Glomerular endothelial cell (primary cell): ENCODE measurements around the gene PLA2R1. TPM values are rescaled to one million over a fixed set of nuclear protein-coding genes. Genes with fewer than 3 reads are reported as not detected.

Source experiments
- DNase-seq: peaks from one replicate; pipeline ENCODE4 v3.0.0-alpha.2; 2011; ENCODE audit warnings: low read depth, low spot score; ENCODE audit errors: extremely low read depth
- total RNA-seq: library from RNA; depleted of rRNA; stranded (reverse); fragments of >200 nt; gene quantifications from 2 replicates; pipeline ENCODE4 v1.2.3, GENCODE V29; 2015

PLA2R1 gene
- total RNA-seq, 1 donor from 2014 or later, result 14.5 TPM

DNA sequence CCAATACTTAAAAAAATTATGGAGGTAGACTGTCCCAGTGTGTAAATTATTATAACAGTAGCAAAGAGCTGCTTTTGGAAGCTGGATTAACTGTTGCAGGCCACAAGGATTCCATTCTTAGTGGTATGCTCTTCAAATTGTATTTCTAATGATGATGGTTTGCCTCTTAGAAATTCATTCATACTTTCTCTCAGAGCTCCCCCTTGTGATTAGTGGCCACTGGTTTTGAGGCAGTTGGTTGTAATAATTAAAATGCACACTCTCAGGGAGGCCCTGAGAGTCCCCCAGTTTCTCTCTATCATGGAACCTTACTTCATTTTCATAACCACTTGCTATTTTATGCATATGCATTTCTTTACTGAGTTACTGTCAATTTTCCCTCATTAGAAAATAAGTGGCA, 122.5 kb downstream of the PLA2R1 start:
- no peak for DNase-seq

DNA sequence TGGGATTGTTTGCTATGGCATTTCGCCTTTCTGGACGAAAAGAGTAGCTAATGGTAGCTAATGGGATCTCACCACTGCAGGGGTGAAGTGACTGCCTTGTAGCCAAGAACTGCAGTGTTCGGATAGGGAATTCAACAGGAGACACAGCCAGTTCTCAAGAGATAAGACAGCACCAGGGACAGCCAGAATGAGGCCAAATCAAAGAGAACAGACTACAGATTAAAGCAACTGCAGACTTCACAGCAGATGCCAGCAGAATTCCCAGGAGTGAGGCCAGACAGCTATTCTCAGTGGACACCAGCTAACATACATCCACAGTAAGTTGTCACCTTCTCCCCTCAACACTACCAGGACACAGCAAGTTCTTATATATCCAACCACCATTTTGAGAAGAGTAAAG, 124.0 kb downstream of the PLA2R1 start:
- DNase-seq, result no peak

GRCh38 chr2:159936471-159936870, 125.9 kb downstream of the PLA2R1 start:
- no peak for DNase-seq

- no peak for DNase-seq
Measured at GRCh38 chr2:159933727-159934049, 128.7 kb downstream of the PLA2R1 start.

DNA sequence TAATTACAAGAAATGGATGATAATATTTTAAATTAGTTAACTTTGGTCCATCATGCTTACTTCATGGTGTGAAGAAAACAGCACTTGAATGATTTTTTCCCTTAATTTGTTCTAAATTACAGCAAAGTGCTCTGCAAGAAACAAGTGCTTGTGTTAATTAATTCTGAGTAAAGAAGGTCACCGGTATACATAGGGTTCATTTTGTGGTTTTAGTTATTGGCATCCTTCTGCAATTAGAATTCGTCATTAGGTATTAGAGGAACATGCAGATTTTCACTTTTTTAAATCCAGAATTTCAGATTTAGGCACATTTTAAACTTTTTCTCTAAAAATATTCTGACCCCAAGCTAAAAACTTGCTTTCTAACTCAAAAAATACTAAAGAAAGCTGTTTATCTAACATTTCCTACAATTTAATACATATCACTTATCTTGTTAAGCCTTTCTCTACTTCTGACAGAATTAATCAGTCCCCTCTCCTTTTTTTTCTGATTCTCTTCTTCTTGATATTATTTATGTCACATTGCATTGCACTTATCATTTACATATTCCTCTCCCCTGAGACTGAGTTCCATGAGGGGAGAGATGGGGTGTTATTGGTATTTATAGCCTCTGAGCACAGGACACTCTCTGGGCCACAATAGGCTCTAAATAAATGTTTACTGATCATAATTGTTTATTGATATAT, 129.2 kb downstream of the PLA2R1 start:
- DNase-seq, result no peak

GRCh38 chr2:159926695-159927094, 135.7 kb downstream of the PLA2R1 start:
- no peak for DNase-seq

DNA sequence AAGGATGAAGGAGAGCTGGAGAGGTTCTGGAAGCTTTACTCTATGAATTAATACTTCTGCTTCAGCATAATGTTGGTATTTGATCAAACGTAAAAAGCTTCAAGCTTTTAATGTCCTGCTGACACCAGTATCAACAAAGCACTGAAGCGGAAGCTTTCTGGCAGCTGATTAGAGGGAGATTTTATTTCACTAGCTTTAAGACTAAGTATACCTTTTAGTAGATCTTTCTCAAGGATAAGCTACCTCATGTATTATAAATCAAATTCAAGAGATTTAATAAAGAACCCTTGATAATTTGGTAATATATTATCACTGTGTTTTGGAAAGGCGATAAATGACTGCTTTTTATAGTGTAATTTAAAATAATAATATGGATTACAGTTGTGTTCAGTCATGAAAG, 136.4 kb downstream of the PLA2R1 start:
- no peak for DNase-seq

GRCh38 chr2:159922563-159922962, 139.9 kb downstream of the PLA2R1 start:
- no peak for DNase-seq

GRCh38 chr2:159921752-159922404, 140.5 kb downstream of the PLA2R1 start:
- DNase-seq, result no peak

- no peak for DNase-seq
Measured at GRCh38 chr2:159916511-159916910, 145.9 kb downstream of the PLA2R1 start.

GRCh38 chr2:159913900-159914299, 148.5 kb downstream of the PLA2R1 start:
- no peak for DNase-seq

GRCh38 chr2:159912580-159912979, 149.8 kb downstream of the PLA2R1 start:
- no peak for DNase-seq

- no peak for DNase-seq
Measured at GRCh38 chr2:159910951-159911350, 151.5 kb downstream of the PLA2R1 start.

GRCh38 chr2:159908623-159909022, 153.8 kb downstream of the PLA2R1 start:
- DNase-seq, result no peak

DNA sequence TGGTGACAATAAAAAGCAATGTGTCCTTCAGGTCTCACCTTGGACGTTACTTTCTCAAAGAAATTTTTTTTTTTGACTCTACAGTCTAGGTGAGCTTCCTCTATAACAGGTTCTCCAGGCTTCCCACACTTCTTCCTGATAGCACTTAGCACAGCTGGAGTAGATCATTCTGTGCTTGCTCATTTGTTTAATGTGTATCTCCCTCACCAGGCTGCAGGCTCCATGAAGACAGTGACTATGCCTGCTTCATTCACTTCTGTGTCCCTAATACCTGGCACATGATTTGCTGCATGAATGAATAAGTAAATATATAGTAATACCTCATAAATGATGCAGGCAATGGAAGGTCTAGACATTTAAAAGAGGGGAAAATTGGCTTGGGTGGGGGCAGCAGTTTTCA, 154.5 kb downstream of the PLA2R1 start:
- DNase-seq, result no peak

GRCh38 chr2:159905926-159906714, 156.3 kb downstream of the PLA2R1 start:
- no peak for DNase-seq

- no peak for DNase-seq
Measured at GRCh38 chr2:159904959-159905305, 157.5 kb downstream of the PLA2R1 start.

DNA sequence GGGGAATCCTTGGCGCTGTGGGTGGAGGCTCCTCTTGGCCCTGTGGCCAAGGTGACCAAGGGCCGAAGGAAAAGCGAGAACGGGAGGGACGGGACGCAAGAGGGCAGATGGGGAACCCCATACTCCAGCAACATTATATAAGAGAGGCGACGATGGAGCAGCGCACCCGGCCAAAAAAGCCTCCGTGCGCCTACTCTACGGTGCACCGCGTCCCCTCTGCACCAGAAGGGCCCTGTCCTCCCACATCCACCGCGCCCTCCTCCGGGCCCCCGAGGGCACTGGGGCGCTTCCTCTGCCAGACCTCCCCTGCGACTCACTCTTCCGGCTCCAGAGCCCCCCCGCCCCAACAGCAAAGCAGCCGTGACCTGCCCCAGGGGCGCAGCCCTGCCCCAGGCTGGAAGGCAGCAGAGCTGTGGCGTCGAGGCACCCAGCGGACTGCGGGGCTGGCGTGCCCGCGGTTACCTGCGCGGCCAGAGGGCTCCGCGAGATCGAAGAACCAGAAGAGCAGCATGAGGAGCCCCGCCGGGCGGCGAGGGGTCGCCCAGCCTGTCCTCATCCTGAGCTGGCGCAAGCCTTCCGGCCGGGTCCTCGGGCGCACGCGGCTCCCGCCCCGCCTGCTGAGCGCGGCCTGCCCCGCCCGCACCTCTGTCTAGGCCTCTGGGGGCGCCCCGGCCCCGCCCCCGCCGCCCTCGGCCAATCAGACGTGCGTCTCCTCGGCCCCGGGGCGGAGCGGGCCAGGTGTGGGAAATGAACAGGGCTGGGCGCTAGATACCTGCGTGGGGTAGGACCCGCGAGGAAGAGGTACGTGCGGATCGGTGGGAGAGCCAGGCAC, 158.1 kb downstream of the PLA2R1 start, which contains the start of gene LY75:
TSS of gene LY75 (minus strand) at position 630 of the 832 bp plus-strand sequence.
- no peak for DNase-seq

DNA sequence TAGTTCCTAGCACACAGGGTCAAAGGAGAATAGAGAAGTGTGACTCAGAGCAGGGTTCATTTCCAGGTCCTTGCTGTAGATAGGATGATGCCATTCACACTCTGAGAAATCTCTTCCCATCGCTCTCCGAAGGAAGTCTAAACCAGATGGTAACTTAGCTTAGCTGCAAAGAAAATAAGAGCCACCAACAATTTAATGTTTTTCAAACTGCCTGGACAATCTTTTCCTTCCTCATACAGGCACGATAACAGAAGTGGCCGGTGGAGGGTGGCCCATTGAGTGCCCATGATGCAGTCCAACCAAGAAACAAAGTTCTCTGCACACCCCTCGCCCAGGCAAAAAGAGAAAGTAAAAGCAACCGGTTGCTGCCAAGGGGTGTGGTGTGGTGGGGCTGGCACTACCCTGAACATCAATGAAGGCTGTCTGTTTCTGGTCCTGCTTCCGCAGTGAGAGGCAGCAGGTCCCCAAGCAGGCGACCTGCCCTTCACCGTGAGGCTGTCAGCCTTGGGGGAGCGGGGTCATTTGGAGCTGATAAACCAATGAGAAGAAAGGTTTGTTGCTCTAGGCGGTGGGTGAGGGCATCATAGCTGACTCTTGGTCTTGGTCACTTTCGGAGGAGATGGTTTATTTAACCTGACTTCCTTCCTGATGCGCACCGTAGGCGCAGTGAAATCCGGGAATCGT, 158.8 kb downstream of the PLA2R1 start:
- DNase-seq, result peak; percentile 20

DNA sequence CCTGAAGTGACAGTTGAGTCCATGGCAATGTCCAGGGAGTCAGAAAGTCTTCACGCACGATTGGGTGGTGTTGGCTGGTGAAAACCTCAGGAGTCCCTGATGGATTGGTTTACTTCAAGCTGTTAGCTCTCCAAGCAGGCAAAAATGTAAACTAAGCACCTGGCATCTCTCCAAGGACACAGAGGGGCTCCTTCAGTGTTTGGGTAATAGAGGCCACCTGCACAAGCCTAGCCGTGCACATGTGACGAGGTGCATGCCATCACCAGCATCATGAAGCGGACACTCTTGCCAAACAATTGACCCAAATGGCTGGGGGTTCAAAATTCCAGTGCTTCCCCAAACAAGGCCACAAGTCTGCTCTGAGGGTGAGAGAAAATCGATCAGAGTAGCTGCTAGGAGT, 159.7 kb downstream of the PLA2R1 start:
- no peak for DNase-seq
